ENCODE data around the gene CTNNA2.

DNA sequence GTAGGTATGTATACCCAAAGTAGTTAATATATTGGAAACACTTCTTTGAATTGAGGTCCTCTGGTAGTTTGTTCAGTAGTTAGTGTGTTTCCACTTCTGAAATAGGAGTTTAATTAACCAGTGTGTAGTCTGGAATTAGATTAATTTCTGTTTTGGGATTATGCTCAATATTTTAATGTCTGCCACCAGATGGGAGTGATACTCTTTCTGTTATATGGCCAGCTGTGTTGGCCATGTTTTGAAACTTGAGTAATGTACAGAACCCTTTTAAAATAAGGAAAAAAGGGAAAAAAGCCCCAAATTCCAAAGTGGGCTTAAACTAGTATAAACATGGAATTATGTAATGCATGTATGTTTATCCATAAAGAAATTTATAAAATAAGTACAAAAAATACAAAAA is 147.7 kb downstream of the CTNNA2 start:
- TF ChIP-seq, protein P1, sequence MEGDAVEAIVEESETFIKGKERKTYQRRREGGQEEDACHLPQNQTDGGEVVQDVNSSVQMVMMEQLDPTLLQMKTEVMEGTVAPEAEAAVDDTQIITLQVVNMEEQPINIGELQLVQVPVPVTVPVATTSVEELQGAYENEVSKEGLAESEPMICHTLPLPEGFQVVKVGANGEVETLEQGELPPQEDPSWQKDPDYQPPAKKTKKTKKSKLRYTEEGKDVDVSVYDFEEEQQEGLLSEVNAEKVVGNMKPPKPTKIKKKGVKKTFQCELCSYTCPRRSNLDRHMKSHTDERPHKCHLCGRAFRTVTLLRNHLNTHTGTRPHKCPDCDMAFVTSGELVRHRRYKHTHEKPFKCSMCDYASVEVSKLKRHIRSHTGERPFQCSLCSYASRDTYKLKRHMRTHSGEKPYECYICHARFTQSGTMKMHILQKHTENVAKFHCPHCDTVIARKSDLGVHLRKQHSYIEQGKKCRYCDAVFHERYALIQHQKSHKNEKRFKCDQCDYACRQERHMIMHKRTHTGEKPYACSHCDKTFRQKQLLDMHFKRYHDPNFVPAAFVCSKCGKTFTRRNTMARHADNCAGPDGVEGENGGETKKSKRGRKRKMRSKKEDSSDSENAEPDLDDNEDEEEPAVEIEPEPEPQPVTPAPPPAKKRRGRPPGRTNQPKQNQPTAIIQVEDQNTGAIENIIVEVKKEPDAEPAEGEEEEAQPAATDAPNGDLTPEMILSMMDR (IDR thresholded peaks at IDR 0.05): no peak
- no peak for TF ChIP-seq POLR2A (IDR thresholded peaks at IDR 0.05)
